ENCODE measurements around the gene ANAPC16.
A peak's percentile ranks its signal among the peaks of the same experiment; 100 is the strongest.
"Not testable (repeated sequence)": the region's sequence is repeated elsewhere in the genome, so short reads cannot be mapped to it uniquely, and the experiment has no call there.

ANAPC16 gene

DNA sequence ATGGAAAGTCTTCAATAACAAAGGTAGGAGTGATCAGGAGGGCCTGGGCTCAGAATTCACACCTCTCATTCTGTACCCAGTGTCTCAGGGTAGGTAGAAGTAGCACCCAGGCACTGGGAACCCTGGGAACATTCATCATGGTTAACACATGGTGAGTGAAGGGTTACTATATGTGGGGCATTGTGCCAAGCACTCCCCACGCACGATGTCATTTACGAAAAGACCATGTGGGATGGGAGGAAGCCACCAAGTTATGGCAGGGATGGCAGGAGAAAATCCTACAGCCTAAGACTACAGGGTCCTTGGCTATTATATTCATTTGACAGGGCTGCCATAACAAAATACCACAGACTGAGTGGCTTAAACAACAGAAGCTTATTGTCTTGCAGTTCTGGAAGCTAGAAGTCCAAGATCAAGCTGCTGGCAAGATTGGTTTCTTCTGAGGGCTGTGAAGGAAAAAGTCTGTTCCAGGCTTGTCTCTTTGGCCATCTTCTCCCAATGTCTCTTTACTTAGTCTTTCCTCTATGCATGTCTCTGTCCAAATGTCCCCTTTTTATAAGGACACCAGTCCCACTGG, 30.2 kb downstream of the ANAPC16 start:
- peak; percentile 37 for DNase-seq

DNA sequence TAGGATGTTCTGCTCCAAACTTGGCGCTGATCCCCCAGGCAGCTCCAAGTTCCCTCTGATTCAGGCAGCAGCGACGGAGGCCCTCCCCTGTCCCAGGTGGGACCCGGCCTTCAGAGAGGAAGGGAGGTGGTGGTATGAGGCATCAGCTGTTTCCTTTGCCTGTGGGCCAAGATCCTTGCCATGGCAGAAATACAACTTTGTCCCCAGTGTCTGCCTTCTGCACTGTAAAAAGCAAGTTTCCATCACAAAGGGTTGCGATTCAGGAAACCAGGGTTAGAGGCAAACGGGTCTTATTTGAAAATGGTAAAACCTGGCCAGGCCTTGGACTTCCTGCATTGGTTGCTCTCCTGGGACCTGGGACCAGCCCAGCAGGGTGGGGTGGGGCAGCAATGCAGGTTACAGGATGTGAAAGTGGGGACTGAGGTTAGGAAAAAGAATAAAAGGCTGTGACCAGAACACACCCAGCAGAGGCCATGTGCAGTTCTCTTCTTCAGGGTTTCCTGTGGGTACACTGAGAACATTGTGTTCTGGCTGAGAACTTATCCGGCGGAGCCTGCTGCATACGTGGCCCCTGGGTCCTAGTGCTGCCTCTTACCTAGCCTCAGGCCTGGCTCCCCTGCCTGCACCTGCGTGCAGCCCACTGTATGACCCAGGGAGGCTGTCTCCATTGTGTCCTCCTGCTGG, 32.8 kb downstream of the ANAPC16 start:
- DNase-seq: no peak

DNA sequence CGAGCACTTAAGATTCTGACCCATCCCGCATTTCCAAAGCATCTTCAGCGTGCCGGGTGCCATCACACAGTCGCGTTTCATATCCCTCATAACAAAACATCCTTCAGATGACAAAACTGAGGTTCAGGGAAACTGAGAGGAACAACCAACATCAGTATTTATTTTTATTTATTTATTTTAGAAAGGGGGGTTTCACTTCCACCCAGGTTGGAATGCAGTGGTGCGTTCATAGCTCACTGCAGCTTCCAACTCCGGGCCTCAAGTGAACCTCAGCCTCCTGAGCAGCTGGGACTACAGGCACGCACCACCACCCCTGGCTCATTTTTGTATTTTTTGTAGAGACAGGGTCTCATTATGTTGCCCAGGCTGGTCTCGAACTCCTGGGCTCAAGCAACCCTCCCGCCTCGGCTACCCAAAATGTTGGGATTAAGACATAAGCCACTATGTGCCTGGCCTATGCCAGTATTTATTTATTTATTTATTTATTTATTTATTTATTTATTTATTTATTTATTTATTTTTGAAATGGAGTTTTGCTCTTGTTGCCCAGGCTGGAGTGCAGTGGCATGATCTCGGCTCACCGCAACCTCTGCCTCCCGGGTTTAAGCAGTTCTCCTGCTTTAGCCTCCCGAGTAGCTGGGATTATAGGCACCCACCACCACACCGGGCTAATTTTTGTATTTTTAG, 33.5 kb downstream of the ANAPC16 start:
- DNase-seq: not testable (repeated sequence)

DNA sequence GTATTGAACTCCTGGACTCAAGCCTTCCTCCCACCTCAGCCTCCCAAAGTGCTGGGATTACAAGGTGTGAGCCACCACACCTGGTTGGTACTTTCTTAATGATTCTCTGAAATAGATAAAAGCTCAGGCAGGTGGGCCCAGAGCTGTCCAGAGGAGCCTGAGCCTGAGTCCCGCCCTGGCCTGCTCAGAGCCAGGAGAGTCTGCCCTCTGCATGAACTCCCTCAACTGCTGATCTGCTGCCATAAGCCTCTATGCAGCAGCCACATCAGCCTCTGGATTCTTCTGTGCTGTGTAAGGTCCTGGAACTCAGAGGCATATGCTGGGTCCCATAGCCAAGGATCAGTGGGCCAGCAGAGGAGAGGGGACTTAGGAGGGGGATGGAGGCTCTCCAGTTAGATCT, 34.9 kb downstream of the ANAPC16 start:
- no peak for DNase-seq

DNA sequence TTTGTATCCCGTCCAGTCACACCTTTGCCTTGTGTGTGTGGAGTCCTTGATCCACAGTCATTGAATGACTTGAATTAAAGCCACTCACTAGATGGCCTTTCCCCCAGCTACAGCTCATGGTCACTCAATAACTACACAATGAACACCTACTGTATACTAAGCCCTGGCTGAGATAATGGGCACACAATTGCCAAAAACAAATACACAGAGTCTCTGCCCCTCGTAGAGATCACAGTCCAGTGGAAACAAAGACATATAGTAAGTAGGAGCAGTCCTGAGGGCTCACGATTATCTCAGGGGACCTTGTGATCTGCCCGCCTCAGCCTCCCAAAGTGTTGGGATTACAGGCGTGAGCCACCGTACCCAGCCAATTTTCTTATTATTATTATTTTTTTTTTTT, 35.8 kb downstream of the ANAPC16 start:
- no peak for DNase-seq

DNA sequence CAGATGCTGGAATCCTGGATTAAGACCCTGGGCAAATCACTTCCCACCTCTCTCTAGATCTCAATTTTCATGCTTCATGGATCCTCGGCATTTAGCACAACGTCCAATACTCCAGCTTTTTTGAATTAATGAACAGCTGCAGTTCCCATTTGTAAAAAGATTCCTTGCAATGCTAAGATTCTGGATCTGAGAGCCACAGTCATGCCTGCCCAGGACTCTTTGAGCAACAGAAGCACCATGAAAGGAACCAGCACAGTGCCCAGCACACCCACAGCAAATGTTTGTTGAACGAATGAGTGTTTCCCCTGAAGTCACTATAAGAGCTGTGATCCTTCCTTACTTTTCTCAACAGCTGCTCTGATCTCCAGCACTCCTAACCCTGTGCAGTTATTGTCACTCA, 37.2 kb downstream of the ANAPC16 start:
- no peak for DNase-seq

DNA sequence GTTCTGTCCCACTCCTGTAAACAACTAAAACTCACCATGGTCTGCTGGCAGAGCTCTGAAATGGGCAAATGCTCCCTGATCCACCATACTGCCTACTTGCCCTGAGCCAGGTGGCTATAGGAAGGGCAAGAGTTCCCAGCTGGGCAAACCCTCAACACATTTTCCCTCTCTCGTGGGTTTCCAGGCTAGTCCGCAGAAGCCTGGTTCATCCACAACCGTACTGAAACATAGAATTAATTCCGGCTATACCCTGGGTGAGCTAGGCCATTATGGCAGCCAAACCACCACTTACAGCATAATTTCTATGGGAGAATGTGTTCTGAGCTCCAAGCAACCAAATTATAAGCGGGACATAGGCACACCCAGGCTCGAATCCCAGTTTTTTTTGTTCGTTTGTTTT, 37.8 kb downstream of the ANAPC16 start:
- DNase-seq: no peak

DNA sequence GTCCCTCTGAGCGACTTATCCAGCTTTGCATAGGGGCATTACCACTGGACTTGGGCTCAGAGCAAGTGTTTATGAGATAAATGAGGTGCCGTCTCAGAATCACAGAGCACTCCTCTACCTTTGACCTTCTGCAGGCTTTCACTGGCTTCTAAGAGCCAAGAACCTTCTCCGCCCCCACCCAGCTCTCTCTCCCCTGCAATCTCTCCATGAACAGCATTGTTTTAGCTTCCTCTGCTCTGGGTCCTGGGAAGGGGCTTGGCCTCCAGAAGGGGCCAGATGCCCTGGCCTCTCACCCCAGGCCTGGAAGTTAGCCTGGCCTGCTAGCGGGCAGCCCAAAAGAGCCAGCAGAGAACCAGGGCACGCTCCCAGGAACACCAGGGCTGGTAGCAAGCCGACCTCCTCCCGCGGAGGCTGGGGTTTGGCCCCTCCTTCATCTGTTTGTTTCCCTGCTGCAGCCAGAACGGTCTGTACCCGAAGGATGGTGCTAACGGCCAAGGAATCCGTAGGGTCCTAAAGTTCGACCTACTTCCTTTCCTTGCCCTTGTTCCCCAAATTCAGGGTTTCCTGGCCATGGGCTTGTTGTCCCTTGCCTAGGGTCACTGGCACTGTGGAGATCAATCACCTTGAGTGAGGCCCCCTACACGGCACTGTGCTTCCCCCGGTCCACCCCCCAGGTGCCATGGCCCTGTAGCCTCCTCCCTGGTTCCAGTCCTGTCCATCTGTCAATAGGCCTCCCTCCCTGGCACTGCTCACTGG, 39.2 kb downstream of the ANAPC16 start:
- peak; percentile 51 for DNase-seq

DNA sequence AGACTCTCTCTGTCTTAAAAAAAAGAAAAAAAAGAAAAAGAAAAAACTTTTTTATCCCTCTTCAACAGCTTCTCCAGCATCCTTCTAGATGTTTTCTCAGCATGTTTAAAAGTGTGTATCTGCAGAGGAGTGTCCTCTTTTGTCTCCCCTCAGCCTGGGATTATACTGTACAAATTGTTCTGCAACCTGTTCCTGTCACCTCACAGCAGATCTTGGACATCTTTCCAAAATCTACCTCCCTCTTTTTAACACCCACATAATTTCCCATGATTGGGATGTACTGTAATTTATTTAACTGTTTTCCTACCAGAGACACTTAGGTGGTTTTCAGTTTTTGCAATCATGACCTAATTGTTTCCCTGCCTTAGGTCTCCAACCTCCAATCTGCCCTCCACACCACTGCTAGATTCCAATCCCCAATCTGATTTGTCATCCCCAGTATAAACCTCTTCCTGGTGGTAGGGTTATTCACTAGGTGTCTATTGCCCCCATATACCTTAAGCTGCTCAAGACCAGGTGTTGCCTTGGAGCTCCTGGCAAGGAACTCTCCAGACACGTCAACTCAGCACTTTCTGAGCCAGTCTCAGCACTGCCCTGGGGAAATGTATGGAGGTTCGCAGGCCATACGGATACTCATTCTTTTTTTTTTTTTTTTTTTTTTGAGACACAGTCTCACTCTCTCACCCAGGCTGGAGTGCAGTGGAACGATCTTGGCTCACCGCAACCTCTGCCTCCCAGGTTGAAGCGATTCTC, 40.3 kb downstream of the ANAPC16 start:
- DNase-seq: no peak

DNA sequence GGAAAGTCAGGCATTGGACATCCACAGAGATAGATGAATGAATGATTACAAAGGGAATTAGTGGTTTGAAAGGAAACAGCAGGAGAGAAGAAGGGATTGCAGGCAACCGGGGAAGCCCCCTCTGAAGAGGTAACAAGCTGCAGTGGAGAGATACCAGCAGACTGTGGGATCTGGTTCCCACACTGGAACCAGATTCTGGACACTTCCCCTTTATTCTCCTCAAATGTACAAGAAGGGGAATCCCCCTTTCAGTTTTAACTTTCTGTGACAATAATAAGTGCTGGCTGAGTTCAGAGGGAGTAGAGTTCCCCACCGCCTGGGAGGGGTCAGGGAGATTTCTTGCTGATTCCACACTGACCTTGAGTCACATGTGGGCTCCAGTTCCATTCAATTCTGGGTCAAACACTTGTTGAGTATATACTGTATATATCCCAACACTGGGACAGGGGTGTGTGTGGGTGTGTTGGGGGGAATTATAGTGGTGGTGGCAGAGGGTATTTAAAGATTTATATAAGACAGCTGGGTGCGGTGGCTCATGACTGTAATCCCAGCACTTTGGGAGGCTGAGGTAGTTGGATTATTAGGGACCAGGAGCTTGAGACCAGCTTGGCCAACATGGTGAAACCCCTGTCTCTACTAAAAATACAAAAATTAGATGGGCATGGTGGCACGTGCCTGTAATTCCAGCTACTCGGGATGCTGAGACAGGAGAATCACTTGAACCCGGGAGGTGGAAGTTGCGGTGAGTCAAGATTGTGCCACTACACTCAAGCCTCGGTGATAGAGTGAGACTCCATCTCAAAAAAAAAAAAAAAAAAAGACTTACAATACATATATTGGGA, 41.5 kb downstream of the ANAPC16 start:
- DNase-seq: peak; percentile 97

DNA sequence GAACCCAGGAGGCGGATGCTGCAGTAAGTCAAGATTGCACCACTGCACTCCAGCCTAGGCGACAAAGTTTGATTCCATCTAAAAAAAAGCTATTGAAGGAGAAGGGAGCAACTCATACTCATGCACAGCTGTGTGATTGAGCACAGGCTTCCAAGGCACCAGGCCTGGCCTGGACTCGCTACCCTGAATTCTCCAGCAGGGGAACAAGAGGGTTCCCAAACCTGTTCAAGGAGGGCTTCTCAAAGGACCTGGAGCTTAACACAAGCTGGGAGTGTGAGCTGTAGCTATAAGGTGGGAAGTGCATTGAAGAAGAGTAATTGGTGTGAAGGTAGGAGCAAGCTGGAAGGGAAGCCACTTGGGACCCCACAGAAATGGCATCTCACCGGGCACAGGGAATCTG, 42.8 kb downstream of the ANAPC16 start:
- DNase-seq: no peak

DNA sequence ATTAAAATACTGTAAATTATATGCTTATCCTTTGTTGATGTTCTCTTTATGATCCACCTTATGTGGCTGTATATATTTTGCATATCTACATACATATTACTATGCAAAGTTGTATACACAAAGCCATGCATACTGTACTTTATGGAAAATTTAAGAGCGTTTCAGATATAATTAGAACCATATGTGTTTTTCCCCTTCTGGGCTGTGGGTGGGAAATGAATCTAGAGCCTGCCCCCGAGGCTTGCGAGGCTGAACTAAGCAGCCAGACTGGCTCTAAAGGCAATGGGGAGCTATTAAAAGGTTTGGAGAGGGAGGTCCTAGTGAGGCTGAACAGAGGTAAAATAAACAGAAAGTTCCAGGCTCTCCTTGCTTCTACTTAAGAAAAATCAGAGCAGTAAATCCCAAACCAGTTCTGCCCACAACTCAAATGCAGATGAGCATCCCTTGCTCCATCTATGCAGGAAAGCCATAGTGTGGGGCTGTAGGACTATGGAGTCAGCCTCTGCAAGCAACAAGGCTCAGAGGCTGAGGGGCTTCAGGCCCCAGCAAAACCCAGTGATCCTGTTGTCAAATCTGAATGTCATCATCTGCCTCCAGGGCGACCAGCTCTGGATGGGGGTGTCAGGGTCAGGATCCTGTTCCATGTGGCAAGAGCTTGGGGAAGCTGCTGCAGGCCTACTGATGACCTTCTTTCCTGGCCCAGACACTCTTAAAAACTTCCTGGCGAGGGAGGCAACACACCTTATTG, 43.9 kb downstream of the ANAPC16 start:
- DNase-seq: no peak

DNA sequence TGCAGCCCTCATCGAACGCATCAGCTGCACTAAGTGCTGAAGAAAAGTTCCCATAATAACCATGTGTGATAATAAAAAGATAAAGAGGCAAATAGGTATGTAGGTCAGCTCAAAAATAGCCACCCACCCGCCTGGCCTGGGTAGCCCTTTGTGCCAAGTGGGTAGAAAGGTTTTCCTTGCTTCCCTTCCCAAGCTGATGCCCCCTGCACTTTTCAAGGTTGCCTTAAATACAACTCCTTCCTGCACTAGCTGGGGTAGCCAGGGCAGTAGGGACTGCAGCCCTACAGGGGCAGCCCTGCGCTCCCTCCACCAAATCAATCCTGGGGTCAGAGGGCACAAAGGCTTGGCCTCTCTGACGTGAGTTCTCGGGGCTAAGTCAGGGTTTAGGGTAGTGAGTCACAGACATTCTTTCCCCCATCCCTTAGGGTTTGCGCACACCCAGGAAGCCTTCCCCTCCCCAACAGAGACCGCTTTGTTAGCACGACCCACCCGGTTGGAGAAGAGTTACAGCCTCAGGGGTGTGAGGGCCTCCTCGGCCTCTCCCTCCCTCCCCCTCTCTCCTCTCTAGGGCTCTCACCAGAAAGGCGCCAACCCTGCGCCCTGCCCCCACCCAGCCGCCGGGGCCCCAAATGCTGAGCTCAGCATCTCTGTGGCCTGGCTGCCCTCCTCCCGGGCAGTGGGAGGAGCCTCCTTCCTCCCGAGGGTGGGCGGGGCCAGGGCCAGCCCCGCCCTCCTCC, 44.6 kb downstream of the ANAPC16 start:
- DNase-seq: peak; percentile 46

DNA sequence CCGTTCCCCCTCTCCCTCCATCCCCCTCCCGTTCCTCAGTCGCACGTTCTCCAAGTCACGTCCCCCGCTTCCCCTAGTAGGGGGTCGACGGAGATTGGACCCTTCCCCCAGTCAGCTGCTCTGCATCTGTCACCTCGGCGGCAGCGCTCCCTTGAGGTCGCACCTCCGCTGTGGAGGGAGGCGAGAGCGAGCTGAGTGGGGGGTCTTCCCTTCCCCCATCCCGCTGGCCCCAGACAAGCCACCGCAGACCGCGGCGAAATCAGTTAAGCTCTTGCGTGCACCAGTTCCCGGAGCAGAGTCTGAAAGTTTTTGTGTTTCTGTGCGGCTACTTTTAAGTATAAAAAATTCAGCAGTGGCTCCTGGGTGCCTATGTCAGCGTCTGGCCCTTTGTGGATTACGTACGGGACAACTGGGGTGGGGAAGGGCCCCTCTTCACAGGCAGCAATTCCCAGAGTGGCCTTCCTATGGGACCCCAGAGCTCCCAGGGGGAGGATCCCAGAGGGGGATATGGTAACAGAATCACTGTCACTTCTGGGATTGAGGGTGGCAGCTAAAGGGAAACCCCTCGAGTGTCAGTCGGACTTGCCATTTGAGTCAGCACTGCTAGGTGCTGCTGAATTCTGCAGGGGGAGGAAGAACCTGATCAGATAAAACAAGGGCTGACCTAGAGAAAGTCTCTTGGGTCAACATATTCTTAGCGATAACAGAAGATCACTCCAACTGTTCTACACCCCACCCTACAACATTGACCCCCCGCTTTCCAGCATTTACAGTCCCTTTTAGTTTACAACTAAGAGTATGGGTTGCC, 45.4 kb downstream of the ANAPC16 start:
- DNase-seq: peak; percentile 31

DNA sequence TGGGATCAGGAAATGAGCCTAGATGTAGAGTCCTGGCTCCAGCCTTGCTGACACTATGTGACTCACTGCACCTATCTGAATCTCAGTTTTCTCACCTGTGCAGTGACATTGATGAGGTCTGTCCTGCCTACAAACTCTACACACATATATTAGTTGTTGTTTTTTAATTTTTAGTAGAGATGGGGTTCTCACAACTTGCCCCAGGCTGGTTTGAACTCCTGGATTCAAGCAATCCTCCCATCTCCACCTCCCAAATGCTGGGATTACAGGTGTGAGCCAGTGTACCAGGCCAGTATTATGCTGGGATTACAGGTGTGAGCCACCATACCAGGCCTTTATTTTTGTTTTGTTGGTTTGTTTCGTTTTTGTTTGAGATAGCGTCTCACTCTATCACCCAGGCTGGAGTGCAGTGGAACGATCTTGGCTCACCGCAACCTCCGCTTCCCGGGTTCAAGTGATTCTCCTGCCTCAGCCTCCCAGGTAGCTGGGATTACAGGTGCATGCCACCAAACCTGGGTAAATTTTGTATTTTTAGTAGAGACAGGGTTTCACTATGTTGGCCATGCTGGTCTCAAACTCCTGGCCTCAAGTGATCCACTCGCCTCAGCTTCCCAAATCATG, 46.1 kb downstream of the ANAPC16 start:
- DNase-seq: no peak

DNA sequence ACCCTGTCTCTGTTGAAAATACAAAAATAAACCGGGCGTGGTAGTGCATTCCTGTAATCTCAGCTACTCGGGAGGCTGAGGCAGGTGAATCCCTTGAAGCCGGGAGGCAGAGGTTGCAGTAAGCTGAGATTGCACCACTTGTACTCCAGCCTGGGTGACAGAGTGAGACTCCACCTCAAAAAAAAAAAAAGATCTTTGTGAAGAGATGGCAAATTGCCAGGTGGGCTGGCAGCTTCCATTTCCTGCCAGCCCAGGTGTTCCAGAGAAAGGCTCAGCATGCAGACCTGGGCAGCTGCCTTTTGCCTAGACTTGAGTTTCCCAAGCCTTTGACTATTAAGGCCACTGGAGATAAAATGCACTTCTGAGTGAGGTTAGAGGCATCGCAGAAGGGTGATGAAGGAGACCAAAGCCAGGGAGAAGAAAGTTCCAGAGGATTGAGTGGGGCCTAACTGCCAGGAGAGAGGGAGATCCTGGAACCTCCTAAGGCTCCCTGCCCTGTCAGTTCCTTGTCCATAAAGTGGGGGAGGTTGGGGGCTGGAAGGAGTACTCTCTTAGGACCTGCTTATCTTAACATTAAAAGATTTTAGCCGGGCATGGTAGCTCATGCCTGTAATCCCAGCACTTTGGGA, 47.9 kb downstream of the ANAPC16 start:
- no peak for DNase-seq

DNA sequence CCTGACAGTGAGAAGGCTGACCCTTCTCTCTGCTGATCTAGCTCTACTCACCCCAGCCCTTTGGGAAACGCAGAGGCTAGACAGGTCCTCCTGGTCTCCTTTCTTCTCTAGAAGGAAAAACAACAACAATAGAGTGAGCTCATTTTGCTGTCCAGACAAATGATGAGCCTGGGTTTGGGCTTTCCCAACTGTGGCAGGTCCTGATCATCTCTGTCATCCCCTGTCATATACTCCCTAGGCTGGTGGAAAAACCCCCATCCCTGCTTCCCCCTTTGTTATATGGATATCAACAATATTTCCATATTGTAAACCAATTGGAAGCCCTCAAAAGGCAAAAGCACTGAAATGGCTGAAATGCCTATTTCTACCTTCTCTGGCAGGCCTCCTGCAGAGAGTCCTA, 48.7 kb downstream of the ANAPC16 start:
- DNase-seq: peak; percentile 58

DNA sequence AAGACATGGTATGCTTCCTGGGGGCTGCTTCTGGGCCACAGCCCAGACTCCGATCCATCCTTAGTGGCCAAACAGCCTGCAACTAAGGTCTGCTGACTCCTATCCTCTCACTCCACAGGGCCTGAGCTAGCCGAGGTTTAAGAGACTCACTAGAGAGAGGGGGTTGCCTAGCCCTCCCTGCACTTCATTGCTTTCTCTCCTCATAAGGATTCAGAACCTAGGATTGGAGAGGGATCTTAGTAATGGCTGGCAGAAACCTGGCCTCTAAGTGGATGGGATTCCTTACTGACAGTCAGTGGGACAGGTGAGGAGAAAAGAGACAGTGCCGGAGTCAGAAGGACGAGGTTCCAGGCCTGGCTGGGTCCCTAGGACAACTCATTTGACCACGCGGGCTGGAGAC, 49.7 kb downstream of the ANAPC16 start:
- no peak for DNase-seq

All from inflammatory macrophage treated with lipopolysaccharide for 4 hours (primary cell).